ENCODE measurements around the gene LEPROT. TPM values are rescaled to one million over a fixed set of nuclear protein-coding genes. Genes with fewer than 3 reads are reported as not detected.

LEPROT gene
- total and polyA plus RNA-seq, 10 of the 15 experiments (the other 5 are each of a cell fraction or from before 2014, with no cell fraction given) = 14.9 to 38.1 (median 17.4) TPM

GRCh38 chr1:65432918-65433317 lies 12.4 kb downstream of the LEPROT start (continued):
- TF ChIP-seq MYC (IDR thresholded peaks at IDR 0.05; ENCODE audit: insufficient read depth, insufficient read length, insufficient replicate concordance, low read length, severe bottlenecking) (no peak), MTA3 (IDR thresholded peaks at IDR 0.05; ENCODE audit: borderline replicate concordance, low read length) (no peak), MEF2A (IDR thresholded peaks at IDR 0.05; ENCODE audit: insufficient read depth, low read depth, low read length) (no peak)

- TF ChIP-seq ESRRA (IDR thresholded peaks at IDR 0.05; ENCODE audit: low read length) = no peak
- TF ChIP-seq USF2 (IDR thresholded peaks at IDR 0.05; ENCODE audit: borderline replicate concordance, low read depth, low read length) = no peak
- no peak for TF ChIP-seq FOXK2 (IDR thresholded peaks at IDR 0.05)
- TF ChIP-seq CTCF (IDR thresholded peaks at IDR 0.05 in 2 of 3, conservative IDR thresholded peaks at IDR 0.05 in 1 of 3; ENCODE audit: control insufficient read depth in 2 of 3, extremely low read depth in 1 of 3, insufficient read depth in 1 of 3, low read depth in 3 of 3, low read length in 3 of 3) = no peak
- no peak for TF ChIP-seq MTA3 (IDR thresholded peaks at IDR 0.05; ENCODE audit: borderline replicate concordance, low read length)
- TF ChIP-seq ETV6 (conservative IDR thresholded peaks at IDR 0.05 in 1 of 2, IDR thresholded peaks at IDR 0.05 in 1 of 2; ENCODE audit: borderline replicate concordance in 1 of 2, low read depth in 1 of 2) = no peak
- TF ChIP-seq CREB1 (IDR thresholded peaks at IDR 0.05; ENCODE audit: low read depth) = no peak
- no peak for TF ChIP-seq NBN (IDR thresholded peaks at IDR 0.05)
- no peak for TF ChIP-seq ATF7 (IDR thresholded peaks at IDR 0.05; ENCODE audit: low read depth)
- TF ChIP-seq RFX5 (IDR thresholded peaks at IDR 0.05; ENCODE audit: low read depth, low read length) = no peak
- SMC1A ChIA-PET (ENCODE audit: uncharacterized antibody, unreplicated experiment) = no interaction called here
- Histone ChIP-seq H4K20me1 (ENCODE audit: control insufficient read depth, insufficient read depth) (no peaks in the 10 kb centered on the region), H3K4me1 (ENCODE audit: control insufficient read depth, insufficient read depth, low read length) (no peaks in the 10 kb centered on the region), H3K27me3 (replicated peaks in 1 of 2; ENCODE audit: control insufficient read depth in 2 of 2, insufficient read depth in 2 of 2, low read length in 1 of 2) (no peaks in the 10 kb centered on the region), H3K4me3 (no peak overlapping the region), H3K9ac (ENCODE audit: control insufficient read depth, insufficient read depth, low read length) (no peak overlapping the region), H3K4me2 (ENCODE audit: control insufficient read depth, insufficient read depth) (no peak overlapping the region), H3K27ac (ENCODE audit: control insufficient read depth, insufficient read depth) (no peak overlapping the region), H3K9me3 (replicated peaks; ENCODE audit: control insufficient read depth, insufficient read depth, low read length) (no peaks in the 10 kb centered on the region), H2AFZ (ENCODE audit: control insufficient read depth, low read depth, low read length) (no peak overlapping the region), H3K36me3 (ENCODE audit: control insufficient read depth in 2 of 2, insufficient read depth in 2 of 2, low read length in 1 of 2) (peaks cover 0 to 11% of the 10 kb centered on the region in 2 experiments; a peak in 2 of 4 replicates), H3K79me2 (ENCODE audit: control insufficient read depth, insufficient read depth, low read length) (no peaks in the 10 kb centered on the region)
- no peak for FAIRE-seq
- intact Hi-C loops (cut with micrococcal nuclease; ENCODE audit: unreplicated experiment) (loop anchor here (10.0 kb wide), 1 partner anchor 199 kb away; no protein-coding TSS in a partner anchor), in situ Hi-C loops (cut with MboI) (no loop called here)
- POLR2A ChIA-PET = no interaction called here
- BruUV-seq (replicated peaks) = no TSS peak
- CTCF ChIA-PET = interaction anchor here (0.8 to 1.6 kb wide), 3 partner anchors 9 to 25 kb away, joined by 3 to 4 read pairs (median 3); no protein-coding TSS in a partner anchor
- no peak for ATAC-seq
- 100% methylated on average over 1 of the region's 1 CpG for WGBS (ENCODE audit: insufficient coverage, insufficient replicate concordance, low lambda C conversion rate, missing lambda C conversion rate)
- no peak for DNase-seq (ENCODE audit: low read depth, low spot score)
- RAD21 ChIA-PET (ENCODE audit: unreplicated experiment) = no interaction called here
Observed at GRCh38 chr1:65434255-65434654, 13.8 kb downstream of the LEPROT start.
